ENCODE data around the gene PHAF1.
A peak's percentile ranks its signal among the peaks of the same experiment; 100 is the strongest.

The PHAF1 gene

GRCh38 chr16:67089101-67089500 lies 20.6 kb upstream of the PHAF1 start:
- no peak for TF ChIP-seq CTCF (IDR thresholded peaks at IDR 0.05; ENCODE audit: low read depth, low read length, missing control alignments)
- no peak overlapping the region for H3K4me3 ChIP-seq (ENCODE audit: low read depth, low read length)
- no peak for DNase-seq (ENCODE audit: low read depth)

- no peak overlapping the region for H3K4me3 ChIP-seq (ENCODE audit: low read depth, low read length)
- no peak for TF ChIP-seq CTCF (IDR thresholded peaks at IDR 0.05; ENCODE audit: low read depth, low read length, missing control alignments)
- DNase-seq (ENCODE audit: low read depth) = no peak
These were observed 17.7 kb upstream of the PHAF1 start for GRCh38 chr16:67091906-67092566.

DNA sequence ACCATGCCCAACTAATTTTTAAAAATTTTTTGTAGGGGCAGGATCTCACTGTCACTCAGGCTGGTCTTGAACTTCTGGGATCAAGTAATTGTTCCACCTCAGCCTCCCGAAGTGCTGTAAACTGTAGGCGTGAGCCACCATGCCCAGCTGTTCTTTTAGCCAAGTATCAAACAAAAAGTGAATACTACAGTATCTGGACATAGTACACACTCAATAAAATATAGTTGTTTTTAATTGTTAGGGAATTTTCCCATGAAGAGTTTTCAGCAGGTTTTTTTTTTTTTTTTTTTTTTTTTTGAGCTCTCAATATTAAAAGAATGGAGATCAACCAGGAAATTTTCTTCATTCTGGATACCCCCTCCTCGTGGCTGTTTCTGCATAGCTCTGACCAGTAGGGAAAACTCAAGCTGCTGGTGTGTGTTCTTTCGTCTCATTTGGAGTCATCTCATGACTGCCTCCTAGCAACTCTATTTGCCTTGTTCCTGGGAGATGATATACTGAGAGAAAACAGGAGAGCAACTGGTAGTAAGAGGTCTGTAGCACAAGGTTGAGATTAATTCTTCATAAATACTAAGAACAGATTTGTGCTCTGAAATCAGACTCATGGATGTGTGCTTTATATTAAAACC lies 16.5 kb upstream of the PHAF1 start:
- H3K4me3 ChIP-seq (ENCODE audit: low read depth, low read length) = no peak overlapping the region
- no peak for TF ChIP-seq CTCF (IDR thresholded peaks at IDR 0.05; ENCODE audit: low read depth, low read length, missing control alignments)
- DNase-seq (ENCODE audit: low read depth) = no peak

GRCh38 chr16:67098599-67098998 lies 11.1 kb upstream of the PHAF1 start:
- TF ChIP-seq CTCF (IDR thresholded peaks at IDR 0.05; ENCODE audit: low read depth, low read length, missing control alignments) = no peak
- H3K4me3 ChIP-seq (ENCODE audit: low read depth, low read length) = no peak overlapping the region
- DNase-seq (ENCODE audit: low read depth) = no peak

DNA sequence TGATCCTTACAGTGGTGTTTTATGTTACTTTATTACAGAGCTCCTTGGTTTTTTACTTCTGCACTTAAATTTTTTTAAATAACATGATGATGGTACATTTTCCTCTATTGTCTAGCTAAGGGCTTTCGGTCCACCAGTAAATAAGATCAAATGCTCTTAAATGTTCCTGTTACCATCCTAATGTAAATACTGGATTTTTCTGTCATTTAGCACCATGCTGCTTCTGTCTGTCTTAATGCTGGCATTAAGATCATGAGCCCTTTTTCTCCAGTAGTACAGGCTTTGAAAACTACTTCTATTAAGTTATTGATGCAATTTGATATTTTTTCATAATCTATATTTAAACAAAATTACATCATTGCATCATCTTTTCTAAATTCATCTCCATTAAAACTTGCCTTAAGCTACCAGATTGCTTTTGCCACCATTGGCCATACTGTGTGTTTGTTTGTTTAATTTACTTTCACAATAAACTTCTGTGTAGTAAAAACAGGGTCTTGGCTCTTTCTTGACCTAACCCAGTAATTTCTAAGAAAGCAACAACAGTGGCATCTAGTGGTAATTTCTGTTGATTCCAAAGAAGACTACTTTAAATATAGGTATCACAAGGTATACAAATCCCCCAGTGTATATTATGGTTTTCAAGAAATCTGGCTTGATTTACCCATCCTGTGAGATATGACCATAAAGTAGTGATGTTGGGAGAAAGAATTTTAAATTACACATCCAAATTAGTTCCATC lies 9.0 kb upstream of the PHAF1 start:
- no peak for DNase-seq (ENCODE audit: low read depth)
- peak; percentile 25 for TF ChIP-seq CTCF (IDR thresholded peaks at IDR 0.05; ENCODE audit: low read depth, low read length, missing control alignments)
- no peak overlapping the region for H3K4me3 ChIP-seq (ENCODE audit: low read depth, low read length)

DNA sequence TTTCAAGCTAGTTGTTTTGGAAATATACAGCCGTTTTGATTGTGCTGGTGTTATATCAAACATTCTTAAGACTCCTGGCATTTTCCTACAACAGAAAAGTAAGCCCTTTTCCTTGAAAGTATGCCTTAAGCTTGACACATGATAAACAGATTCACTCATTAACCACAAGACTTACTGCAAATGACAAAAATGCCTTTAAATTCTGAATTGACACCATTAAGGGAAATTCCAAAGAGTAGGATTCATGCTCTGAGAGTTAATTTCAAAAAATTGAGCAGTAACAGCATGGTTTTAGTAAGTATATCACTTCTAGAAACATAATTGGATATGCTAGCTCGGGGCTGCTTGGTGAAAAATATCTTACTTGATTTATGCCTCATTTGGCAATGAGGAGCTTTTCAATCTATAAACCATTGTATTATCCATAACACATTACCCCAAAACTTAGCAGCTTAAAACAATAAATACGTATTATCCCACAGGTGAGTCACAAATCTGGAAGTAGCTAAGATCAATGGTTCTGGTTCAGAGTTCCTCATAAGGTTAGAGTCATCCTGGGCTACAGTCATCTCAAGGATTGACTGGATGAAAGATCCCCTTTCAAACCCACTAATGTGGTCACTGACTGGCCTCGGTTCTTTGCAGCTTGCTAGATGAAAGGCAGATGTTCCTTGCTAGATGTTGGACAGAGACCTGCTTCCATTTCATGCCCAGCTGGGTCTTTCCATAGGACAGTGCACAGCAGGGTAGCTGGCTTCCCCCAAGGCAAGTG lies 8.2 kb upstream of the PHAF1 start:
- no peak overlapping the region for H3K4me3 ChIP-seq (ENCODE audit: low read depth, low read length)
- DNase-seq (ENCODE audit: low read depth) = no peak
- TF ChIP-seq CTCF (IDR thresholded peaks at IDR 0.05; ENCODE audit: low read depth, low read length, missing control alignments) = no peak
